ENCODE data around the gene PPP2R2D.
A peak's percentile ranks its signal among the peaks of the same experiment; 100 is the strongest.

The PPP2R2D gene

GRCh38 chr10:131900350-131901152 lies at the start of gene PPP2R2D:
Gene PPP2R2D (plus strand): TSS chr10:131901008. CDS start chr10:131901149, 141 bp downstream.
- DNase-seq: peak; percentile 60

- no peak for DNase-seq
Observed at GRCh38 chr10:131851346-131851745, 49.5 kb upstream of the PPP2R2D start.

- no peak for DNase-seq
Observed at GRCh38 chr10:131852176-131852822, 48.5 kb upstream of the PPP2R2D start.

- DNase-seq: no peak
Observed at GRCh38 chr10:131852823-131853609, 47.8 kb upstream of the PPP2R2D start.

GRCh38 chr10:131853610-131853964 lies 47.2 kb upstream of the PPP2R2D start:
- no peak for DNase-seq

- DNase-seq: no peak
Observed at GRCh38 chr10:131854579-131855335, 46.1 kb upstream of the PPP2R2D start.

- no peak for DNase-seq
Observed at GRCh38 chr10:131855461-131856401, 45.1 kb upstream of the PPP2R2D start.

- no peak for DNase-seq
Observed at GRCh38 chr10:131856441-131857094, 44.2 kb upstream of the PPP2R2D start.

- no peak for DNase-seq
Observed at GRCh38 chr10:131857156-131858117, 43.4 kb upstream of the PPP2R2D start.

- DNase-seq: no peak
Observed at GRCh38 chr10:131858118-131858515, 42.7 kb upstream of the PPP2R2D start.

- no peak for DNase-seq
Observed at GRCh38 chr10:131858583-131859340, 42.0 kb upstream of the PPP2R2D start.

- no peak for DNase-seq
Observed at GRCh38 chr10:131859341-131860020, 41.3 kb upstream of the PPP2R2D start.

GRCh38 chr10:131860311-131860710 lies 40.5 kb upstream of the PPP2R2D start:
- no peak for DNase-seq

GRCh38 chr10:131860806-131861440 lies 39.9 kb upstream of the PPP2R2D start:
- DNase-seq: no peak

GRCh38 chr10:131862548-131862947 lies 38.3 kb upstream of the PPP2R2D start:
- DNase-seq: no peak

- DNase-seq: no peak
Observed at GRCh38 chr10:131865223-131865917, 35.4 kb upstream of the PPP2R2D start.

GRCh38 chr10:131866673-131867072 lies 34.1 kb upstream of the PPP2R2D start:
- no peak for DNase-seq
